Stimulated activated CD4-positive, alpha-beta T cell treated with anti-CD3 and anti-CD28 coated beads, Interleukin-4, amount 100 ng/mL, for 1 hour (primary cell): ENCODE measurements around the gene IL17RE.

Experiments used
- DNase-seq: peaks from one replicate; pipeline ENCODE4 v3.0.0-alpha.2; 2020

IL17RE gene

DNA sequence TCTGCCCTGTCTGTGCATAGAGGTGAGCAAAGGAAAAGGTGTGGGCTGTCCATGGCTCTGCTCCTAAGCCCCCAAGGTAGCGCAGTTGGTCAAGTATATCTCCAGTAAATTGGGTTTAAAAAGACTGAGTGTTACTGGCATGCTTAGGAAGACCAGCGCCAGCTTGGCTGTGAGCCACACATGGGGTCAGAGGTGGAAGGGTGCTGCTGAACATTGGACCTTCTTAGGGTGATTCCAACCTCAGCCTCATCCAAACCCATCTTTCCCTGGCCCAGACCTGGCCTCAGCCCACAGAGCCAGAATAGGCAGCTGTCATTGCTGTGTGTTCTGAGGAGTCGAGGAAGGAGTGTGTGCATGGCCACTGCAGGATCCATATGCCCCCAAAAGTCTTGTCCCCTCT, 5.6 kb downstream of the IL17RE start:
- no peak for DNase-seq

DNA sequence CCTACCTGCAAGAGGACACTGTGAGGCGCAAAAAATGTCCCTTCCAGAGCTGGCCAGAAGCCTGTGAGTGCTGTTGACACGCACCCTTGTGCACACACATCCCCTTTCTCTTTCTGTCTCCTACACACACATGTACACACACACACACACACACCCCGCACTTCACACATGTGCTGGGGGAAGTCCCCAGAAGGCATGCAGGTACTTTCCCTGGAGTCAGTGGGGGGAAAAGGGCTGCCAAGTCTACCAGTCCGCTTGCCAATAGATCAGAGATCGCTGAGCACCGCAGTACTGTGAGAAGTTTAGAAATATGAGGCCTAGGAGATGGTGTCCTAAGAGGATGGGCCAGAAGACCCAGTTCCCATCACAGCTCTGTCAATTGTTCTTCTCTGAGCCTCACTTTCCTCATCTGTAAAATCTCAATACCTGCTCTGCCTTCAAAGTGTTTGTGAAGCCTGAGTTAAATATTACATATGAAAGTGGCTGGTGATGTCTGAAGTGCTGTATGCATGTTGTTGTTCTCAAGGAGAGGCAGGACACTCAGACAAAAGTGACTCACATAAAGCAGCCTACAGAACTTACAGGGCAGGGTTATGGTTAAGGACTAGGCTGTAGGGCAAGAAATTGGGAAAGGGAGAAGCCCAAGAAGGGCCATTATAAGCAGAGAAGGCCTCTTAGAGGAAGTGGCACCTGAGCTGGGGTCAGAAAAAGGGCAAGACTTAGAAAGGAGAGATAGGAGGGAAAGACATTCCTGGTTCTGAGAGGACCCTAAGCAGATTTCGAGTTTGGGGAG, 6.8 kb downstream of the IL17RE start:
- DNase-seq: no peak

DNA sequence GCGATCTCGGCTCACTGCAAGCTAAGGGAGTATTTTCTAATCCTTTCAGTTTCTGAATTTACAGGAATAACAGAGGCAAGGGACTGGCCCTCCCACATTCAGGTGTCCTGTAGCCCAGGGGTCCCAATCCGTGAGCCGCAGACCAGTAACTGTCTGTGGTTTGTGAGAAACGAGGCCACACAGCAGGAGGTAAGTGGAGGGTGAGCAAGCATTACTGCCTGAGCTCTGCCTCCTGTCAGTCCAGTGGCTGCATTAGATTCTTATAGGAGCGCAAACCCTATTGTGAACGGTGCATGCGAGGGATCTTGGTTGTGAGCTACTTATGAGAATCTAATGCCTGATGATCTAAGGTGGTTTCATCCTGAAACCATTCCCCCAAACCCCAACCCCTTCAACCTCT, 9.2 kb downstream of the IL17RE start:
- DNase-seq: no peak

DNA sequence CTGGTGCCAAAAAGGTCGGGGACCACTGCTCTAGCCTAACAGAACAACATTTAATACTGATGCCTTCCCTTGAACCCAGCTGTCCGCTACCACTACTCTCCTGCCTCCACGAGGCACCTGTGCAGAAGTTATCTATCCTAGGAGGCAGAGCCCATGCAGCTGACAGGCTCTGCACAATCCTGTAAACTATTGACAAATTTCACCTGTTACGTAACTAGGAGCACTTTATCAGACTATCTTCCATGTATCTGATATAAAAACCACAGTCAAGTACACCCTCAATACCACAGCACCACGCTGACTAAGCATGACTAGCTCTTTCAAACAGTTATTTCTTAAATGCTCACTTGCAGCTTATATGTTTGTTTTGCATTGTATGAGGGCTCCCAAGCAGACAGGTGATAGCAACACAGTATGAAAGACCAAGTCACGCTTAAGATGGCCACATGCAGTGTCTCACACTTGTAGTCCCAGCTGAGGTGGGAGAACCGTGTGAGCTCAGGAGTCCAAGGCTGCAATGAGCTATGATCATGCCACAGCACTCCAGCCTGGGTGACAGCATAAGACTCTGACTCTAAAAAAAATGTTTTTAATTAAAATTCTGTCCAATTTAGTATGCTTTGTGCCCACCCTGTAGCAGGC, 9.8 kb downstream of the IL17RE start:
- no peak for DNase-seq

DNA sequence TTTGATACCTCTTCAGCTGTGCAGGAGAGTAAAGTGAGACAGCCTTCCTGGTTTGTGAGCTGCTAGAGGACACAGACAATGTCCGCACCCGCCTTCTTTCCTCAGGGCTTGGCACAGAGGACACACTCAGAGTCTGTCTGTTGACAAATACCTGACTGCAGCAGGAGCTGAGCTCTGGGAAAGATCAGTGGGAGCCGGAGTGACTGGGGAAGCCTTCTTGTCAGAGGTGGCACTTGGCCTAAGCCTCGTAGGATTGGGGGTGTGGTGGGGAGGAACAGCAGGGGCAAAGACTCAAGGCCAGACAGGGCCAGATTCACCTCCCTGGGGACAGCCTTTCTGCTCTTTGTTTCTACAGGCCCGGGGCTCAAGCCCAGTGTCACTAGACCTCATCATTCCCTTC, 11.0 kb downstream of the IL17RE start:
- DNase-seq: no peak

DNA sequence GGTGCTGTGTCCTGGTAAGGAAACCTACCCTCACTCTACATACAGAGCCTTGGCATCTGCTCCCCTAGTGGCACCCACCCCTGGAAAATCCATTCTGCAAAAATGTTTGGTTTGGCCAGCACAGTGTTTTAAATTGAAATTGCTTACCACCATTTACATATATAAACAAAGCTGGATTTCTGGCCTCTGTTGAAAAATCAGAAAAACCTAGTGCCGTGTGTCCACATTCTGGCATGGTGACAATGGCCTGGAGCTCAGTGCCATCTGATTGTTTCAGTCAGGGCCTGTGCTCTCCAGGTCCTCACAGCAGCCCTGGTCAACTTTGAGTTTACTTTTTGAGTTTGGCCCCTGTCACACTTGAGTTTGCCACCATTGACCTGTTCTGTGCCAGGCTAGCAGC, 11.4 kb downstream of the IL17RE start:
- no peak for DNase-seq

DNA sequence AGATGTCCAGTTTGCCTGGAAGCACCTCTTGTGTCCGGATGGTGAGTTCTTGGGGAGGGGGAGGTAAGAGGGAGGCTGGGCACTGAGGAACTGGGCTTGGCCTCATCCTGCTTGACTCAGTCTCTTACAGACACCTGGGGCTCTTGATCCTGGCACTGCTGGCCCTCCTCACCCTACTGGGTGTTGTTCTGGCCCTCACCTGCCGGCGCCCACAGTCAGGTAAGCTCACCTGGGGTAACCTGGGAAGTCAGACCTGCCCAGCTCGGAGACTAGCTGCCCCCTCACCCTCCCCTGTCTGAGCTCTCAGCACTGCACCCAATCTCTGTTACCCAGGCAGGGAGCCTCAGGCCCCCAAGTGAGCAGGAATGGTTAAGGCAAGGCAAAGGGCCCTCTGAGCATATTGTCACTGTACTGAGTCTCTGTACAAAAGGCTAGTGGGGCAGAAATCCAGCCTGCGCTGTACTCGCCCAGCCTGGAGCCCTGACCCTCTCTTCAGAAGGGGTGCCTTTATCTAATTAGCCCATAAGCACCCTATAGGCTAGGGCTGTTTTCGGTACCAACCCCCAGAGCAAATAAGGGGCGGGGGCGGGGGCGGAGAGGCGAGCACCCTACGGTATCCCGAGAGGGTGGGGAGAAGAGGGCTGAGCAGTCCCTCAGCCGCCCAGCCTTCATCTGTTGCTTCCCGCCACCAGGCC, 12.1 kb downstream of the IL17RE start:
- DNase-seq: no peak

DNA sequence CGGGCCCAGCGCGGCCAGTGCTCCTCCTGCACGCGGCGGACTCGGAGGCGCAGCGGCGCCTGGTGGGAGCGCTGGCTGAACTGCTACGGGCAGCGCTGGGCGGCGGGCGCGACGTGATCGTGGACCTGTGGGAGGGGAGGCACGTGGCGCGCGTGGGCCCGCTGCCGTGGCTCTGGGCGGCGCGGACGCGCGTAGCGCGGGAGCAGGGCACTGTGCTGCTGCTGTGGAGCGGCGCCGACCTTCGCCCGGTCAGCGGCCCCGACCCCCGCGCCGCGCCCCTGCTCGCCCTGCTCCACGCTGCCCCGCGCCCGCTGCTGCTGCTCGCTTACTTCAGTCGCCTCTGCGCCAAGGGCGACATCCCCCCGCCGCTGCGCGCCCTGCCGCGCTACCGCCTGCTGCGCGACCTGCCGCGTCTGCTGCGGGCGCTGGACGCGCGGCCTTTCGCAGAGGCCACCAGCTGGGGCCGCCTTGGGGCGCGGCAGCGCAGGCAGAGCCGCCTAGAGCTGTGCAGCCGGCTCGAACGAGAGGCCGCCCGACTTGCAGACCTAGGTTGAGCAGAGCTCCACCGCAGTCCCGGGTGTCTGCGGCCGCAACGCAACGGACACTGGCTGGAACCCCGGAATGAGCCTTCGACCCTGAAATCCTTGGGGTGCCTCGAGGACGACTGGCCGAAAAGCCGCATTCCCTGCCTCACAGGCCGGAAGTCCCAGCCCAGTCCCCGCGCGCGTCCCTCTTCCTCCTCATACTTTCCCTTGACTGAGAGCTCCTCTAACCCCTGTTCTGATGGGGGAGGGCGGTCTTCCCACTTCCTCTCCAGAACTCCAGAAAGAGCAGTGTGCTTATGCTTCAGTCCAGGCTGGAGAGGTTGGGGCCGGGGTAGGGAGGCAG, 12.8 kb downstream of the IL17RE start:
- DNase-seq: peak; percentile 43

DNA sequence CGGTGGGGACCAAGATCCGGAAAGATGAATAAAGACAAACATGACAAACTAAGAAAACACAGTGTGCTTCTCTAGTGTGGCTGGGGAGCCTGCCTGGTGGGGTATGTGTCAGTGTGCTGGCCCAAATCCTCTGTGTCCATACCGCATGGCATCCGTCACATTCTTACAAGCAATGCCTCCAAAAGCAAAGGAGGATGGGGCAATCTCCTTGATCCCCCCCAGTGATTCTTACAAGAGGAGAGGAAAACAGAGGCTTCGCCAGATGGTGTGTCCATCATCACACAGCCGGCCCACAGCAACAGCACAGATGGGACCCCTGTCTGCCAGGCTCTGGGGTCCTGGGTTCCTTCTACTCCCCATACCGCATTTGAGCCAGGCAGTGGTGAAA, 13.7 kb downstream of the IL17RE start:
- no peak for DNase-seq

DNA sequence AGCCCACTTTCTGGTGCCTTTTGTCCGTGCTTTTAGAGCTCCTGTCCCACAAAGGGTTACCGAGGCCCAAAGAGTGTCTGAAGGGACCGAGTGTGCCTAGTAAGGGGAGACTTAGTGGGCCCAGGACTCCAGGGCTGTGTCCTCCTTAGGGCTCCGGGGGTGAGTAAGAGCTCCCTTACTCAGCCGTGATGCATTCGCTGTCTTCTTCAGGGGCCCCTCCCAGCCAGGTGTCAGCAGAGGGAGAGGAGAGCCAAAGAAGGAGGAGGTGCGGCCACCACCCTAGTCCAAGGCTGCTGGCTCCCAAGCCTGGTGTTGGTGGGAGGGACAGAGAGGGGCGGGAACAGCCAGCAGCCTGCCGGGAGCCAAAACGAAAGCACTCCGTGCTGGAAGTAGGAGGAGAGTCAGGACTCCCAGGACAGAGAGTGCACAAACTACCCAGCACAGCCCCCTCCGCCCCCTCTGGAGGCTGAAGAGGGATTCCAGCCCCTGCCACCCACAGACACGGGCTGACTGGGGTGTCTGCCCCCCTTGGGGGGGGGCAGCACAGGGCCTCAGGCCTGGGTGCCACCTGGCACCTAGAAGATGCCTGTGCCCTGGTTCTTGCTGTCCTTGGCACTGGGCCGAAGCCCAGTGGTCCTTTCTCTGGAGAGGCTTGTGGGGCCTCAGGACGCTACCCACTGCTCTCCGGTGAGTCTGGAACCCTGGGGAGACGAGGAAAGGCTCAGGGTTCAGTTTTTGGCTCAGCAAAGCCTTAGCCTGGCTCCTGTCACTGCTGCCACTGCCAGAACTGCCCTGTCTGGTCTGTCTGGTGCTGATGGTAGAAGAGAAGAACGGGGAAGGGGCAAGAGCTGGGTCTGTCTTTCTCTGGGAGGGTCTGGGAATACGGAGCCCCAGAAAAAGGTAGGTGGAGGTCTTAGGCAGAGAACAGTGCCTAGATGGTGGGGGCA, 14.4 kb downstream of the IL17RE start, which contains the start of gene IL17RC:
Gene IL17RC, plus strand, starts transcription at position 365 of the 947 bp plus-strand sequence. Its CDS starts 218 bp downstream, at position 583.
- peak; percentile 47 for DNase-seq

DNA sequence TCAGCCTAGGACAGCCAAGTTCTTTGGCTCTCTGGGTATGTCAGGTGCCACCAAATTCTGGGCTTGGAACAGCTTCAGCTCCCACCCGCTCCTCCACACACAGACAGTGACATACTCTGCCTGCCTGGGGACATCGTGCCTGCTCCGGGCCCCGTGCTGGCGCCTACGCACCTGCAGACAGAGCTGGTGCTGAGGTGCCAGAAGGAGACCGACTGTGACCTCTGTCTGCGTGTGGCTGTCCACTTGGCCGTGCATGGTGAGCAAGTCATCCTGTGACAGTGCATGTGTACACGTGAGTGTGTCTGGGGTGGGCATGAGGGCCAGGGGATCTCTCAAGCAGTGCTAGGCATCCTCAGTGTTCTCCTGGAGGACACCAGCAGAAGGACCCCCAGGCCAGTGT, 15.2 kb downstream of the IL17RE start:
- no peak for DNase-seq

DNA sequence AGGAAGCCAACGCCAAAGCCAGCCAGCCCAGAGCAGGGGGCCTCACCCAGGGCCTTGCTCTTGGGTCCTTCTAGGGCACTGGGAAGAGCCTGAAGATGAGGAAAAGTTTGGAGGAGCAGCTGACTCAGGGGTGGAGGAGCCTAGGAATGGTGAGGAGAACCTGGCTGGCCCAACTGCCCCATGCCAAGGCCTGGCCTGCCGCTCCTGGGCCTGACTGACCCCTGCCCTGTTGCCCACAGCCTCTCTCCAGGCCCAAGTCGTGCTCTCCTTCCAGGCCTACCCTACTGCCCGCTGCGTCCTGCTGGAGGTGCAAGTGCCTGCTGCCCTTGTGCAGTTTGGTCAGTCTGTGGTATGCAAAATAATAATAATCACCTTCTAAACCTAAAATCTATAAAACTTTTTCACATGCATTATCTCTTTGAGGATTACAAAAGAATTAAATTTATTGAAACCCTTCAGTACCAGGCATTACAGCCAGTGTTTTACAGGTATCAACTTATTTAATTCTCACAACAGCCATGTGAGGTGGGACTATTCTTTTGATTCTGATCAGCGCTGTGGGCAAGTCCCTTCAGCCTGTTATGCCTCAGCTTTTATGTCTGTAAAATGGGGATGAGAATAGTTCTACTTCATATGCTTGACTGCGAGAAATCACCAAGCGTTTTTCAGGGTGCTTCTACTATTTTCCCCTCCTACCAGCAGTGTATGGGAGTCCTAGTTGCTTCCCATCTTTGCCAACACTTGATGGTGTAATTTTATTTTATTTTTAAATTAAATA, 15.8 kb downstream of the IL17RE start:
- DNase-seq: no peak

DNA sequence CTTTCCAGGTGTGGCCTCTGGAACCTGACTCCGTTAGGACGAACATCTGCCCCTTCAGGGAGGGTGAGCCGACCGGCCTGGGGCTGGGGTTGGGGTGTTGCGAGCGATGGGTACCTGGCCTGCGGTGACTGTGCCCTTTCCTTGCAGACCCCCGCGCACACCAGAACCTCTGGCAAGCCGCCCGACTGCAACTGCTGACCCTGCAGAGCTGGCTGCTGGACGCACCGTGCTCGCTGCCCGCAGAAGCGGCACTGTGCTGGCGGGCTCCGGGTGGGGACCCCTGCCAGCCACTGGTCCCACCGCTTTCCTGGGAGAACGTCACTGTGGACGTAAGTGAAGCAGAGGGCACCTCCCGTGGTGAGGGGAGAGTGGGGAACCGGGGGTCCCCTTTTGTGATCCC, 25.5 kb downstream of the IL17RE start:
- DNase-seq: no peak

DNA sequence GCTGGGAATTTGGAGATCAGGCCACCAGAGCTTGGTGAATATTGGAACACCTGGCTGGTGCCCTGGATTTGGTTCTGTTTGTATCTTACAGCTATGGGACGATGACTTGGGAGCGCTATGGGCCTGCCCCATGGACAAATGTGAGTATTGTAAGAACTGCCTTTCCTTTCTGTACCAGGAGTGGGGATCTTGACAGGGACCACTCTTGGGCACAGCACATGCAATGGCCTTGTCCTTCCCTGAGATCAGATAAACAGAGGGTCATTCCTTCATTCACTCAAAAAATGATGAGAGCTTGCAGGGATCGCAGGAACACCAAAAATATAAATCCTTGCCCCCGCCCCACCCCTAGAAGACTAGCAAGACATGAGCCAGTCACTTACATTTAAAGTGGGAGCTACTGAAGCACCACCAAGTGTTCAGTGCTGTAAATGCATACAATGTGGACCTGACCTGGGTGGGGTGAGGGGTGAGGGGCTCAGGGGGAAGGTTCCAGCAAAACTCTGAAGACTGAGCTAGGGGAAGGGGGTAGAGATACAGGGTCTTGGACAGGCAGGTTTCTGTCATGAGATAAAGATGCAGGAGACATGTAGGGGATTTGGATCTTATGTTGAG, 28.3 kb downstream of the IL17RE start:
- no peak for DNase-seq

DNA sequence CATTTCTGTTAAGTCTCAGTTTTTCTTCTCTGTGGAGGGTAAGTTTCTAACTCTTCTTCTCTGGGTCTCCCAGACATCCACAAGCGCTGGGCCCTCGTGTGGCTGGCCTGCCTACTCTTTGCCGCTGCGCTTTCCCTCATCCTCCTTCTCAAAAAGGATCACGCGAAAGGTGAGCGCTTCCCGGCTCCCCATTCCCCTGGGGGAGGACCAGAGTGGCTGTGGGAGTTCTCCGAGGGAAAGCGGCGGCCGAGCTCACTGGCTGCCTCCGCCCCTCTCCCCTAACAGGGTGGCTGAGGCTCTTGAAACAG, 29.8 kb downstream of the IL17RE start:
- DNase-seq: no peak

DNA sequence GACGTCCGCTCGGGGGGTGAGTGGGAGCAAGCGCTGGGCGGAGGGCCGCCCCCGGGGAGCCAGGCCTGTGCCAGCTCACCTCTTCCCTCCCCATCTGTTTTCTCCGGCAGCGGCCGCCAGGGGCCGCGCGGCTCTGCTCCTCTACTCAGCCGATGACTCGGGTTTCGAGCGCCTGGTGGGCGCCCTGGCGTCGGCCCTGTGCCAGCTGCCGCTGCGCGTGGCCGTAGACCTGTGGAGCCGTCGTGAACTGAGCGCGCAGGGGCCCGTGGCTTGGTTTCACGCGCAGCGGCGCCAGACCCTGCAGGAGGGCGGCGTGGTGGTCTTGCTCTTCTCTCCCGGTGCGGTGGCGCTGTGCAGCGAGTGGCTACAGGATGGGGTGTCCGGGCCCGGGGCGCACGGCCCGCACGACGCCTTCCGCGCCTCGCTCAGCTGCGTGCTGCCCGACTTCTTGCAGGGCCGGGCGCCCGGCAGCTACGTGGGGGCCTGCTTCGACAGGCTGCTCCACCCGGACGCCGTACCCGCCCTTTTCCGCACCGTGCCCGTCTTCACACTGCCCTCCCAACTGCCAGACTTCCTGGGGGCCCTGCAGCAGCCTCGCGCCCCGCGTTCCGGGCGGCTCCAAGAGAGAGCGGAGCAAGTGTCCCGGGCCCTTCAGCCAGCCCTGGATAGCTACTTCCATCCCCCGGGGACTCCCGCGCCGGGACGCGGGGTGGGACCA, 30.4 kb downstream of the IL17RE start:
- peak; percentile 92 for DNase-seq

DNA sequence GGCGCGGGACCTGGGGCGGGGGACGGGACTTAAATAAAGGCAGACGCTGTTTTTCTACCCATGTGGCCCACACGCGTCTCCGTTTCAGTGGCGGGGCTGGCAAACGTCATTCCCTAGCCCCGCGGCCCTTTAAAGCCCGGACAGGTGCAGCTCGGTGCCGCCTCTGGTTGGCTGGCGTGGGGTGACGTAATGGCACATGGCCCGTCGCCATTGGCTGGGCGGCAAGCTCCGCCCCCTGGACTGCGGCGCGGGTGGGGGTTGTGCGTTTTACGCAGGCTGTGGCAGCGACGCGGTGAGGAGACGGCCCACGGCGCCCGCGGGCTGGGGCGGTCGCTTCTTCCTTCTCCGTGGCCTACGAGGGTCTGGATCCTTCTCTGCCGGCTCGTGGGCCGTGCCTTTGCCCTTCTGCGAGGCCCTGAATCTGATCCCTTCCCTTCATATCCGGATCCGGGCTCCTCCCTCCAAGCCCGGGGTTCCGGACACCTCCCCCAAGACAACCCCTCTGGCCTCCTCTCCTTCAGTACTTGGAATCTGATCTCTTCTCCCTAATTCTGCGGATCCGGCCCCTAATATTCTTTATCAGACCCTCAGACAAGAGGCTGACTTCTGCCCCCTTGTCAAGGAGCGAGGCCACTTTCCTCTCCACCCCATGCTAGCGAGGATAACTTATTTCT, 31.1 kb downstream of the IL17RE start, which contains the start of gene CRELD1:
Gene CRELD1, plus strand, starts transcription at position 274 of the 674 bp plus-strand sequence. CDS start 605 bp downstream, outside the sequence.
- peak; percentile 96 for DNase-seq

DNA sequence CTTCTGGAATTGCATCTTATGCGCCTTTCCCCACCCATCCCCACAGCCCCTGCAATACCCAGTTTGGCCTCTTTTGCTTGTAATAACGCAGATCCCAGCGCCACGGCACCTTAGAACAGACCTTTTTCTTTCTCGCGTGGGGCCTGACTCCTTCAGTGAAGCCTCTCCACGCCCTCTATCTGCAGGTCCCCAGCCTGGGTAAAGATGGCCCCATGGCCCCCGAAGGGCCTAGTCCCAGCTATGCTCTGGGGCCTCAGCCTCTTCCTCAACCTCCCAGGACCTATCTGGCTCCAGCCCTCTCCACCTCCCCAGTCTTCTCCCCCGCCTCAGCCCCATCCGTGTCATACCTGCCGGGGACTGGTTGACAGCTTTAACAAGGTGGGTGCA, 31.6 kb downstream of the IL17RE start:
- no peak for DNase-seq

DNA sequence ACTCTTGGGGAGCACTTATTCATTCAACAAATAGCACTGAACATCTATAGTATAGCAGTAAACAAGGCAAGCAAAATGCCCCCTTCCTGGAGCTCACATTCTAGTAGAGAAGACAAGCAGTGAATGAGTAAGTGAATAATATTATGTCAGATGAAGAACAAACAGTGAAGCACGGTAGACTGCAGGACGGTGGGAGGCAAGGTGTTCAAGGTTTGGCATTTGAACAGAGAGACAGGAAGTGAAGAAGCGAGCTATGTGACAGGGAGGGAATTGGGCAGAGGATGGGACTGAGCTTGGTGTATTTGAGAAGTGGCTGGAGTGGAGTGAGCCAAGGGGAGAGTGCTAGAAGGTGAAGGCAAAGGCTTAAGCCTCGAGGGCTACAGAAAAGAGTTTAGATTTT, 32.3 kb downstream of the IL17RE start:
- no peak for DNase-seq
